NT2/D1 (cell line): ENCODE measurements around the gene KAT6B.

Experiments used
- DNase-seq: peaks from one replicate; pipeline ENCODE4 v3.0.0-alpha.2; 2011; ENCODE audit warnings: low read depth, low spot score
- H3K27me3 ChIP-seq: 2 replicates; pipeline ENCODE4 v1.6.0; 2011; ENCODE audit warnings: mild to moderate bottlenecking; ENCODE audit not compliant: insufficient read length, insufficient read depth
- H3K36me3 ChIP-seq: 2 replicates; pipeline ENCODE4 v1.6.1; 2011; ENCODE audit warnings: mild to moderate bottlenecking, low read length, mixed read lengths; ENCODE audit not compliant: insufficient read depth, insufficient read length
- H3K4me1 ChIP-seq: 2 replicates; pipeline ENCODE4 v1.5.1; 2011; ENCODE audit not compliant: insufficient read depth, insufficient read length
- H3K4me3 ChIP-seq: 2 replicates; pipeline ENCODE4 v1.5.1; 2011; ENCODE audit warnings: low read depth; ENCODE audit not compliant: insufficient read length
- H3K9ac ChIP-seq: 2 replicates; pipeline ENCODE4 v1.6.0; 2011; ENCODE audit warnings: low read depth; ENCODE audit not compliant: insufficient read length
- H3K9me3 ChIP-seq: 2 replicates; pipeline ENCODE4 v1.5.1; 2011; ENCODE audit warnings: mild to moderate bottlenecking, low read length; ENCODE audit not compliant: insufficient read depth
- SUZ12 ChIP-seq: IDR thresholded peaks from 2 replicates; pipeline ENCODE4 v1.6.1; 2011; ENCODE audit not compliant: insufficient read length, insufficient read depth; ENCODE audit errors: extremely low read depth
- YY1 ChIP-seq: IDR thresholded peaks from 2 replicates; pipeline ENCODE4 v1.6.1; 2011; ENCODE audit not compliant: insufficient read length, insufficient read depth
- ZNF274 ChIP-seq: IDR thresholded peaks from 2 replicates; pipeline ENCODE4 v1.6.1; 2011; ENCODE audit warnings: mild to moderate bottlenecking, low read depth, low read length

KAT6B gene

GRCh38 chr10:74927701-74928100, 101.3 kb downstream of the KAT6B start:
- Histone ChIP-seq H3K4me3 (no peak overlapping the region), H3K9me3 (no peaks in the 10 kb centered on the region), H3K9ac (no peak overlapping the region), H3K27me3 (no peaks in the 10 kb centered on the region), H3K4me1 (no peaks in the 10 kb centered on the region), H3K36me3 (no peaks in the 10 kb centered on the region)
- TF ChIP-seq ZNF274, result no peak
- no peak for TF ChIP-seq SUZ12
- TF ChIP-seq YY1, result no peak
- no peak for DNase-seq

- no peaks in the 10 kb centered on the region for H3K9me3 ChIP-seq
- no peak overlapping the region for H3K4me3 ChIP-seq
- no peaks in the 10 kb centered on the region for H3K27me3 ChIP-seq
- no peaks in the 10 kb centered on the region for H3K4me1 ChIP-seq
- H3K9ac ChIP-seq, result no peak overlapping the region
- TF ChIP-seq ZNF274 (no peak), YY1 (no peak)
- DNase-seq, result no peak
- no peaks in the 10 kb centered on the region for H3K36me3 ChIP-seq
Measured at GRCh38 chr10:74928742-74929191, 102.4 kb downstream of the KAT6B start.

- Histone ChIP-seq H3K9me3 (no peaks in the 10 kb centered on the region), H3K27me3 (no peaks in the 10 kb centered on the region), H3K4me1 (no peaks in the 10 kb centered on the region), H3K9ac (no peak overlapping the region), H3K36me3 (no peaks in the 10 kb centered on the region), H3K4me3 (no peak overlapping the region)
- TF ChIP-seq YY1 (no peak), ZNF274 (no peak), SUZ12 (no peak)
- DNase-seq, result no peak
Measured at GRCh38 chr10:74929197-74929596, 102.8 kb downstream of the KAT6B start.

- no peak overlapping the region for H3K9ac ChIP-seq
- no peak for DNase-seq
Measured at GRCh38 chr10:74930965-74931364, 104.6 kb downstream of the KAT6B start.

GRCh38 chr10:74932648-74933047, 106.2 kb downstream of the KAT6B start:
- Histone ChIP-seq H3K9me3 (no peaks in the 10 kb centered on the region), H3K36me3 (no peaks in the 10 kb centered on the region), H3K4me1 (no peaks in the 10 kb centered on the region), H3K9ac (no peak overlapping the region), H3K4me3 (no peak overlapping the region), H3K27me3 (no peaks in the 10 kb centered on the region)
- TF ChIP-seq SUZ12, result no peak
- DNase-seq, result no peak

More at GRCh38 chr10:74930965-74931364, 104.6 kb downstream of the KAT6B start:
- Histone ChIP-seq H3K36me3 (no peaks in the 10 kb centered on the region), H3K27me3 (no peaks in the 10 kb centered on the region), H3K9me3 (no peaks in the 10 kb centered on the region), H3K4me1 (no peaks in the 10 kb centered on the region), H3K4me3 (no peak overlapping the region)
- no peak for TF ChIP-seq YY1
- no peak for TF ChIP-seq SUZ12
- TF ChIP-seq ZNF274, result no peak

GRCh38 chr10:74934100-74934812, 107.9 kb downstream of the KAT6B start:
- Histone ChIP-seq H3K4me1 (no peaks in the 10 kb centered on the region), H3K4me3 (no peak overlapping the region), H3K27me3 (no peaks in the 10 kb centered on the region), H3K9ac (no peak overlapping the region), H3K9me3 (no peaks in the 10 kb centered on the region), H3K36me3 (no peaks in the 10 kb centered on the region)
- DNase-seq, result no peak
- TF ChIP-seq ZNF274 (no peak), YY1 (no peak), SUZ12 (no peak)

- Histone ChIP-seq H3K27me3 (no peaks in the 10 kb centered on the region), H3K9ac (no peak overlapping the region), H3K4me1 (no peaks in the 10 kb centered on the region), H3K4me3 (no peak overlapping the region), H3K36me3 (no peaks in the 10 kb centered on the region), H3K9me3 (no peaks in the 10 kb centered on the region)
- DNase-seq, result no peak
- no peak for TF ChIP-seq ZNF274
Measured at GRCh38 chr10:74936577-74937265, 110.3 kb downstream of the KAT6B start.
